ENCODE data around the gene FHDC1.

GRCh38 chr4:152971053-152971452 lies 34.9 kb downstream of the FHDC1 start:
- TF ChIP-seq CTCF (IDR thresholded peaks at IDR 0.05) (no peak), POLR2A (IDR thresholded peaks at IDR 0.05) (no peak)
